Body of pancreas (tissue), 4 donors: ENCODE measurements around the gene MAP4K4. TPM values are rescaled to one million over a fixed set of nuclear protein-coding genes. Genes with fewer than 3 reads are reported as not detected.

Experiments used
- ATAC-seq: fragments of 150-250 bp; one replicate; pipeline ENCODE4 v1.9.1; 2016
- DNase-seq, 4 donors: peaks; one replicate each; pipeline ENCODE4 v3.0.0-alpha.2; 2019
- H3K27ac ChIP-seq, 4 donors: fragments of 200-600 bp; sonication (generic); 1 replicate in 3 of 4; 2 replicates in 1 of 4; pipeline versions ENCODE4 v1.5.1 to v1.6.1; 2016 to 2019; ENCODE audit warnings: mild to moderate bottlenecking in 1 of 4, mixed read lengths in 1 of 4, moderate library complexity in 1 of 4
- H3K27me3 ChIP-seq, 2 donors: fragments of 200-600 bp; sonication (generic); one replicate each; pipeline ENCODE4 v1.6.0; 2016; ENCODE audit warnings: mild to moderate bottlenecking in 1 of 2
- H3K36me3 ChIP-seq, 2 donors: fragments of 200-600 bp; sonication (generic); replicated peaks in 1 of 2; 2 replicates each; pipeline ENCODE4 v1.5.1; 2016; ENCODE audit warnings: low read depth in 2 of 2; ENCODE audit not compliant: insufficient read depth in 1 of 2
- H3K4me1 ChIP-seq: fragments of 200-600 bp; sonication (generic); one replicate; pipeline ENCODE4 v1.6.0; 2016
- H3K4me3 ChIP-seq, 2 donors: fragments of 200-600 bp; sonication (generic); 1 replicate in 1 of 2; 2 replicates in 1 of 2; pipeline ENCODE4 v1.5.1; 2016 to 2019
- H3K9me3 ChIP-seq, 3 donors: fragments of 200-600 bp; sonication (generic); 1 replicate in 2 of 3; 2 replicates in 1 of 3; pipeline ENCODE4 v1.5.1; 2016
- CTCF ChIP-seq, 7 experiments: fragments of 450-650 bp in 4 of 7; fragments of 200-600 bp in 3 of 7; sonication (generic) in 3 of 7; IDR thresholded peaks; one replicate each; pipeline ENCODE4 v1.5.1; 2016 to 2019; ENCODE audit warnings: antibody characterized with exemption in 7 of 7
- POLR2A ChIP-seq, 3 donors: fragments of 450-650 bp; IDR thresholded peaks; one replicate each; pipeline ENCODE4 v1.6.1; 2016; ENCODE audit warnings: antibody characterized with exemption in 3 of 3, mild to moderate bottlenecking in 2 of 3
- WGBS, 2 donors: methylation state at CpG; one replicate each; pipeline ENCODE4 v1.1.5; 2017; 5-methylcytosine and 5-hydroxymethylcytosine counted together
- intact Hi-C: fragments of 100-400 bp; cut with DNase I; formaldehyde crosslinking; loops from one replicate; pipeline ENCODE4 v1.15.1; 2023
- total RNA-seq, 2 donors: library from RNA; depleted of rRNA; stranded (reverse); fragments of >200 nt; gene quantifications; one replicate each; pipeline ENCODE4 v1.1.0, GENCODE V29; 2016

Gene MAP4K4
- total RNA-seq, 2 donors from 2014 or later = 22.1 to 25.1 TPM

GRCh38 chr2:101728865-101729264 is 31.4 kb downstream of the MAP4K4 start:
- no peak for ATAC-seq
- no peak for DNase-seq
- WGBS, 2 donors = 53 to 63% methylated on average over 1 of the region's 1 CpG
- no peaks in the 10 kb centered on the region for H3K27me3 ChIP-seq
- peaks cover 10% of the 10 kb centered on the region for H3K4me1 ChIP-seq
- H3K36me3 ChIP-seq = no peaks in the 10 kb centered on the region
- H3K27ac ChIP-seq = no peak overlapping the region
- intact Hi-C loops = no loop called here
- no peaks in the 10 kb centered on the region for H3K9me3 ChIP-seq
- TF ChIP-seq CTCF (IDR thresholded peaks at IDR 0.05) = no peak
- TF ChIP-seq POLR2A (IDR thresholded peaks at IDR 0.05) = no peak
- no peak overlapping the region for H3K4me3 ChIP-seq

- DNase-seq = no peak
- no peak for TF ChIP-seq CTCF (IDR thresholded peaks at IDR 0.05)
- no peak for TF ChIP-seq POLR2A (IDR thresholded peaks at IDR 0.05)
- Histone ChIP-seq H3K9me3 (no peaks in the 10 kb centered on the region), H3K4me1 (peaks cover 10% of the 10 kb centered on the region), H3K4me3 (no peak overlapping the region), H3K27me3 (no peaks in the 10 kb centered on the region), H3K27ac (no peak overlapping the region), H3K36me3 (no peaks in the 10 kb centered on the region)
- intact Hi-C loops = no loop called here
- 73 to 90% methylated on average over 8 to 10 of the region's 10 CpGs for WGBS, 2 donors
- ATAC-seq = no peak
These were observed 32.1 kb downstream of the MAP4K4 start for GRCh38 chr2:101729521-101730190.

GRCh38 chr2:101731221-101732054 is 33.9 kb downstream of the MAP4K4 start:
- H3K27ac ChIP-seq = no peak overlapping the region
- ATAC-seq (no peak), DNase-seq (no peak)
- peaks cover 25% of the 10 kb centered on the region for H3K4me1 ChIP-seq
- H3K36me3 ChIP-seq = no peaks in the 10 kb centered on the region
- intact Hi-C loops = no loop called here
- H3K9me3 ChIP-seq = no peaks in the 10 kb centered on the region
- no peaks in the 10 kb centered on the region for H3K27me3 ChIP-seq
- no peak for TF ChIP-seq CTCF (IDR thresholded peaks at IDR 0.05)
- no peak for TF ChIP-seq POLR2A (IDR thresholded peaks at IDR 0.05)
- WGBS, 2 donors = 71 to 83% methylated on average over 9 of the region's 9 CpGs
- no peak overlapping the region for H3K4me3 ChIP-seq

GRCh38 chr2:101732199-101732598 is 34.7 kb downstream of the MAP4K4 start:
- no peaks in the 10 kb centered on the region for H3K36me3 ChIP-seq
- TF ChIP-seq POLR2A (IDR thresholded peaks at IDR 0.05) (no peak), CTCF (IDR thresholded peaks at IDR 0.05) (no peak)
- intact Hi-C loops = no loop called here
- ATAC-seq = no peak
- 91 to 95% methylated on average over 4 of the region's 4 CpGs for WGBS, 2 donors
- no peak overlapping the region for H3K27ac ChIP-seq
- no peaks in the 10 kb centered on the region for H3K27me3 ChIP-seq
- DNase-seq = no peak
- H3K4me1 ChIP-seq = peaks cover 33% of the 10 kb centered on the region
- no peaks in the 10 kb centered on the region for H3K9me3 ChIP-seq
- H3K4me3 ChIP-seq = no peak overlapping the region
